Measurements from ENCODE around the gene MYO16. TPM values are rescaled to one million over a fixed set of nuclear protein-coding genes. Genes with fewer than 3 reads are reported as not detected.

MYO16 gene
- total RNA-seq, 1 donor from 2014 or later = 0.27 TPM

DNA sequence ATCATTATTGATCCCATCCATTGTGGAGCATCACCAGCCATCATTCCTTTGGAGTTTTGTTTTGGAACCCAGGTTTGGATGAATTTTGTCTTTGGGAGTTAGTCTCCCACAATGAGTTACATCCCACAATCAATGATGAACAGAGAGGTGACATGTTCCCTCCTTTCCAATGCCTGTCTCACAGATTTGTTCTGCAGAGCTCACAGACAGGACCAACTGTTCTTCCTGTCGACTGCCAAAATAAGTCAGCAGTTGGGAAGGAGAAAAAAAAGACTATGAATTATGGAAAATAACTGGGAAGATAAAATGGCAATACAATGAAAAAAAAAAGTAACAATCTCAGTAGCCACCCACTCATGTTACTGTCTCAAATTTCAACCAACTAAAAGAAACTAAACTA is 489.1 kb downstream of the MYO16 start:
- ATAC-seq (no peak), DNase-seq (ENCODE audit: low spot score) (no peak)
- intact Hi-C loops (cut with DNase I) = no loop called here

- no peak for ATAC-seq
- intact Hi-C loops (cut with DNase I) = no loop called here
- DNase-seq (ENCODE audit: low spot score) = no peak
Measured at GRCh38 chr13:109119896-109120295, 490.5 kb downstream of the MYO16 start.

DNA sequence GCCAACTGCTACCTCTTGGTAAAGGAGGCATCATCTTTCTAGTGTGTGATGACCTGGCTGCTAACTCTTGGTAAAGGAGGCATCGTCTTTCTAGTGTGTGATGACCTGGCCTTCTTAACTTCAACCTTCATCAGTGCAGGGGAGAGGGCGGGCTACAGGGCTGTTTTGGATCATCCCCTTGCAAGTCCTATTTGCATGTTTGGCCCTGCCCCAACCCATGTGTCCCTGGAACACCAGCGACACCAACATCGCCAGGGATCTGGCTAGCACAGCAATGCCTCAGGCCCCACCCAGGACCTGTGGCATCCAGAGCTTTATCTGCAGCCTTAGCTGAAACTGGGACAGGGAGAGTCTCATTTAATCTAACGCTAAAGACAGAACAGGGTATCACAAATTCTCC is 492.4 kb downstream of the MYO16 start:
- DNase-seq (ENCODE audit: low spot score) (no peak), ATAC-seq (no peak)
- intact Hi-C loops (cut with DNase I) = no loop called here

DNA sequence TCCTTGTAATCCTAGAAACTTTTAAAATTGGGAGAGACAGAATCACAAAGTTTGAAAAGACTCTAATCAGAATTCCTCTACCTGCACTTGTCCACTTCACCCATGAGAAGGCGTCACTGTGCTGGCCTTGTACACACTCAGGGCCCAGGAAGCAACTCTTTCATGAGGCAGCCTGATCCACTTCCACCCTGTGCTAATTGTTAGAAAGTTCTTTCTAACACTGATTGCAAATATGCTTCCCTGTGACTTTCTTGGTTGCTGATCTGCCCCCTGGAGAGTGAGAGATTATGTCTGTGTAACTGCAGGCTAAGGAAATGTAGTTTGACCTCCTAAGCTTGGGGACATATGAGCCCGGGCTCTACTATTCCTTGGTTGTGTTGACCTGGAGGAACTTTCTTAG is 494.6 kb downstream of the MYO16 start:
- ATAC-seq (no peak), DNase-seq (ENCODE audit: low spot score) (no peak)
- intact Hi-C loops (cut with DNase I) = no loop called here

DNA sequence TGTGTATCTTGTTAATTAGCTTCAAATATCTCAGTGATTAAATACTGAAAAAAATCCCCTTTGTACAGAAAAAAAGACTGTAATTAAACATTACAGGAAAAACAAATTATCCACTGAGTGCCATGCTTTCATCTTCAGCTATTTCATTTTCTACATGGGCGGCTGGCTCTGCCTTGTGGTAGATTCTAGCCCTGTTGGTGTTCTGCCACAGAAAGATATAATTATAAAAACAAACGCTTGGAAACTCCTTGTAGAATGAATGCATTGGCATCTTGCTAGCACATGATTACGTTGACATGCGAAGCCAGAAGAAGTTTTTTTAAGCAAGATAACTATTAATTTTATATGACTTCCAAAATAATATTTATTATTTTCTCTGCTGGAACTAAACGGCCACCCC is 496.8 kb downstream of the MYO16 start:
- ATAC-seq (no peak), DNase-seq (ENCODE audit: low spot score) (no peak)
- intact Hi-C loops (cut with DNase I) = no loop called here

DNA sequence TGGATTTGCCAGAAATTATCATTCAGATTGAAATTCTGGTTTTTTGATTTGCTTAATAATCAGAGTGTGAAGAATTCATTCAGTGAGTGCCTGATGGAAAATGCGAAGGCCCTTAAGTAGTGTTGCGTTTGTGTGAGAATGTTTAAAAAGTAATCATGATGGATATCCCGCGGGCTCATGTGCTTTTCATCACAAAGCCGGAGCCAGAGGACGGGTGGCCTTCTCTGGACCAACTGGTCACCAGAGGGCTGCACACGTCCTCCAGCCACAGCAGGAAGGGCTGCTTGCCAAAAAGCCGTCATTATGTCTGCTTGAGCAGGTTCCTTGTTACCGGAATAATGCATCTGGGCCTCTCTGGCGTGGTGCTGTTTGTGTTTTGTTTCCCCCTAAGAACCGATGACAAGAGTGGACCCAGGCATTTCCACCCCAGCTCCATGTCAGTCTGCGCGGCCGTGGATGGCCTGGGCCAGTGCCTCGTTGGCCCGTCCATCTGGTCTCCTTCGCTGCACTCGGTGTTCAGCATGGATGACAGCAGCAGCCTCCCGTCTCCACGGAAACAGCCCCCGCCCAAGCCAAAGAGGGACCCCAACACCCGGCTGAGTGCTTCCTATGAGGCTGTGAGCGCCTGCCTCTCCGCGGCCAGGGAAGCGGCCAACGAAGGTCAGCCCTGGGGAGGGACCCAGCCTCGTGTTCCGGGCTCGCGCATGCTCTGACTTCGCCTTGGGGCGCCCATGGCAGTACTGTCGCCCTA is 497.7 kb downstream of the MYO16 start:
- DNase-seq (ENCODE audit: low spot score) (no peak), ATAC-seq (no peak)
- intact Hi-C loops (cut with DNase I) = no loop called here

- intact Hi-C loops (cut with DNase I) = no loop called here
- DNase-seq (ENCODE audit: low spot score) (no peak), ATAC-seq (no peak)
Measured at GRCh38 chr13:109128121-109128520, 498.7 kb downstream of the MYO16 start.

- intact Hi-C loops (cut with DNase I) = no loop called here
- DNase-seq (ENCODE audit: low spot score) (no peak), ATAC-seq (no peak)
Measured at GRCh38 chr13:109130093-109130835, 500.9 kb downstream of the MYO16 start.

DNA sequence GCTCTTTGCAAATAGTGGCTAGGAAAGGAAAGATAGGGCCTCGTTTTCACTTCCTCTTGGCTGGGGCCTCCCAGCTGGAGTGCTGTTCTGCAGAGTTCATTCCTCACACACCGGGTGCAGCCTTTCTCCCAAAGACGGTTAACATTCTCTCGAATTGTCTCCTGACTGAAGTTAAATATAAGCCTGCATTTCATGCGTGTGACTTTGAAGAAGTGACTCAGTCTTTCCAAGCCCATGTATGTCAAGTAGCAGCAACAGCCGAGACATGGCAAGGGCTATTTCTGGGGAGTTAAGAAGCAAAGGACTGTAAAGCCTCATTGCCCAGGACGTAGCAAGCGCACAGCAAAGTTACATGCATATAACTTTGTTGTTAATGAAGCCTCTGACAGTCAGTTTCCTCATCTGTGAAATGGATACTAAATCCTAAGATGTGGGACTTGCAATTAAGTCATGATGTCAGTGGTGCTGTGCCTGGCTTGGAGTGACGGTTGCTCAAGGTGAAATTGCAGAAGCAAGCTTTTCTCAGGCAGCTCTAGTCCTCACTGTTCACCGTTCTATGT is 502.4 kb downstream of the MYO16 start:
- ATAC-seq (peak; percentile 42), DNase-seq (ENCODE audit: low spot score) (no peak)
- intact Hi-C loops (cut with DNase I) = no loop called here

- ATAC-seq (no peak), DNase-seq (ENCODE audit: low spot score) (no peak)
- intact Hi-C loops (cut with DNase I) = no loop called here
Measured at GRCh38 chr13:109135018-109135417, 505.6 kb downstream of the MYO16 start.

DNA sequence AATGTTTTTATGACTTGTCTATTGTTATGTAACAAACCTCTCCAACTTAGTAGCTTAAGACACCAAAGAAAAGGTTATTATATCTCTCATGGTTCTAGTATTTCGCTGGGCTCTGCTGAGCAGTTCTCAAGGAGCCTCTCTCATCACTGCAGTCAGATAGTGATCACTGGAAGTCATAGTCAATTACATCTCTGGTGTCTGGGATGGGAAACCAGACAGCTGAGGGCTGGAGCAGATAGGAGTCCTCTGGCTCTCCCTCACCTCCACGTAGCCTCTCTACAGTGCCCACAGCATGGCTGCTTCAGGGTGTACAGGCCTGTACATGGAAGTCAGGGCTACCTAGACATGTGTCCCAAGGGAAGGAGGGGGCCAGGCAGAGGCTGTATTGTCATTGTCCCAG is 507.5 kb downstream of the MYO16 start:
- no peak for ATAC-seq
- no peak for DNase-seq (ENCODE audit: low spot score)
- intact Hi-C loops (cut with DNase I) = no loop called here

DNA sequence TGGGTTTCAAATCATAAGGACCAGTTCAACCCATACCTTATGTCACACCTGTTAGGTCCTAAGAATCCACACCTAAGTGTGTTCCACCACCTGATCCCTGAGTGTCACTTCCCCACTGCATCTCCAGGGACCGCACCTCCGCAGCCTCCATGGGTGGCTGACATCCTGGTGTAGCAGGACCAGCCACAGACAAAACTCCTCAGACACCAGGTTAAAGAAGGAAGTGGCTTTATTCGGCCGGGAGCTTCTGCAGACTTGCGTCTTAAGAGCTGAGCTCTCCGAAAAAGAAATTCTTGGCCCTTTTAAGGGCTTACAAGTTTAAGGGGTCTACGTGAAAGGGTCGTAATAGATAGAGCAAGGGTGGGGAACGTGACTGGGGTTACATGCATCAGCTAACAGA is 509.9 kb downstream of the MYO16 start:
- DNase-seq (ENCODE audit: low spot score) (no peak), ATAC-seq (no peak)
- intact Hi-C loops (cut with DNase I) = no loop called here

GRCh38 chr13:109140054-109140453 is 510.6 kb downstream of the MYO16 start:
- no peak for ATAC-seq

DNA sequence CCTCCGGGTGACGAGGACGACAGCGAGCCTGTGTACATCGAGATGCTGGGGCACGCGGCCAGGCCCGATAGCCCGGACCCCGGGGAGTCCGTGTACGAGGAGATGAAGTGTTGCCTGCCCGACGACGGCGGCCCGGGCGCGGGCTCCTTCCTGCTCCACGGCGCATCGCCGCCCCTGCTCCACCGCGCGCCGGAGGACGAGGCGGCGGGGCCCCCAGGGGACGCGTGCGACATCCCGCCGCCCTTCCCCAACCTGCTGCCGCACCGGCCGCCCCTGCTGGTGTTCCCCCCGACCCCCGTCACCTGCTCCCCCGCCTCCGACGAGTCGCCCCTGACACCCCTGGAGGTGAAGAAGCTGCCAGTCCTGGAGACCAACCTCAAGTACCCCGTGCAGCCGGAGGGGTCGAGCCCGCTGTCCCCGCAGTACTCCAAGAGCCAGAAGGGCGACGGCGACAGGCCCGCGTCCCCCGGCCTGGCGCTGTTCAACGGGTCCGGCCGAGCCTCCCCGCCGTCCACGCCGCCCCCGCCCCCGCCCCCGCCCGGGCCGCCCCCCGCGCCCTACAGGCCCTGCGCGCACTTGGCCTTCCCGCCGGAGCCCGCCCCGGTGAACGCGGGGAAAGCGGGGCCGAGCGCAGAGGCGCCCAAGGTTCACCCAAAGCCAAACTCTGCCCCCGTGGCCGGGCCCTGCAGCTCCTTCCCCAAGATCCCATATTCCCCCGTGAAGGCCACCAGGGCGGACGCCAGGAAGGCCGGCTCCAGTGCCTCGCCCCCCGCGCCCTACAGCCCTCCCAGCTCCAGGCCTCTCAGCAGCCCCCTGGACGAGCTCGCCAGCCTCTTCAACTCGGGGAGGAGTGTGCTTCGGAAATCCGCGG is 511.3 kb downstream of the MYO16 start:
- no peak for ATAC-seq
- intact Hi-C loops (cut with DNase I) = loop anchor here (5.0 to 10.0 kb wide), 2 partner anchors 148 to 644 kb away; partner anchors contain the start of gene IRS2

More at GRCh38 chr13:109140054-109140453, 510.6 kb downstream of the MYO16 start:
- intact Hi-C loops (cut with DNase I) = loop anchor here (5.0 to 10.0 kb wide), 2 partner anchors 148 to 645 kb away; partner anchors contain the start of gene IRS2
- no peak for DNase-seq (ENCODE audit: low spot score)

GRCh38 chr13:109141706-109142105 is 512.3 kb downstream of the MYO16 start:
- DNase-seq (ENCODE audit: low spot score) (no peak), ATAC-seq (no peak)
- intact Hi-C loops (cut with DNase I) = loop anchor here (5.0 to 10.0 kb wide), 2 partner anchors 149 to 643 kb away; partner anchors contain the start of gene IRS2

More for the DNA sequence above, 511.3 kb downstream of the MYO16 start:
- DNase-seq (ENCODE audit: low spot score) = no peak

DNA sequence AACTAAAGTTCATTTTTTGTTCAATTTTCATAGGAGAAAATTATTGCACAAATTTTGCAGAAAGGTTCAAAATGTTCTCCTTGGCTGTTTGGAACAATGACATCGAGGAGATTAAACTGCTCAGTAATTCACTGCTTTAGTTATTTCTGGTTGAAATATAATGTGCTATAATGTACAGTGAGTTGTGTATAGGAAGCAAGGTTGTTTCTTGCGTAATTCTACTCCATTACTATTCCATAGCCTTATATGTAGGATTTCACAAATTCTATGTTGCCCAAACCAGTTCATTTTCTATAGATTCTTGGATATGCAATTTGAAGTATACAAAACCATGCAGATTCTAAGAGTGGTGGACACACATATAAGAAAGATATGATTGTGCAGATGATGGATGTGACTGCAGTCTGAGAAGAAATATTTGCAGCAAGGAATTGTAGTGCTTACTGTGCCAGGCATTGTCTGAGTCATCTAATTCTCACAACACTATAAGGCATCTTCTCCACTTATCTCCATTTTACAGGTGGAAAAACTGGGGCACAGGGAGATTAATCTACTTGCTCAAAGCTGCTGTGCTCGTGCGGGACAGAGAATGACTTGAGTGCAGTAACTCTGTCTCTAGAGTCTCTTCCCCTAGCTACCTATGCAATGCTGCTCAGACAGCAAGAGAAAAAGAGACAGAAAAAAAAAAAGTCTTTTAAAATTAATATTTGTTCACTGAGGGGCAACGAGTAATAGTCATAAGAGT is 515.5 kb downstream of the MYO16 start:
- intact Hi-C loops (cut with DNase I) = loop anchor here (5.0 to 10.0 kb wide), 2 partner anchors 153 to 640 kb away; partner anchors contain the start of gene IRS2
- ATAC-seq = no peak
- no peak for DNase-seq (ENCODE audit: low spot score)

DNA sequence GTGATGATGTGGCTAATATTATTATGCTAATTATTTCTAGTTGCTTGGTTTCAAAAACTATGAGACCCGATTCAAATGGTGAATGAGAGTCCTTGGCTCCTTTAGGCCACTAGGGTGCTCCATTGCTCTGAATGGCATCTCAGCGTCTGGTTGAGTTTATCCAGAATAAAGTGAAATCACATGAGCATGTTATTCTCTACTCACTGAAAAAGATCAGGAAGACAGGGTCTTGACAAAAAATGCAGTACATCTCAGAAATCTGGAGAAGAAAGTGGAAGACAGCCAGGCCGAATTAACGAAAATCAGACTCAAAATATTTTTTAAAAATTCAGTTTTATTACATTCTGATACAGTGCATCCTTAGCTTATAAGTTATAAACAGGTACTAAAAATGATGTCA is 516.2 kb downstream of the MYO16 start:
- DNase-seq (ENCODE audit: low spot score) = no peak
- intact Hi-C loops (cut with DNase I) = loop anchor here (10.0 kb wide), 1 partner anchor 639 kb away; the partner anchor contains the start of gene IRS2
- ATAC-seq = peak; percentile 88

DNA sequence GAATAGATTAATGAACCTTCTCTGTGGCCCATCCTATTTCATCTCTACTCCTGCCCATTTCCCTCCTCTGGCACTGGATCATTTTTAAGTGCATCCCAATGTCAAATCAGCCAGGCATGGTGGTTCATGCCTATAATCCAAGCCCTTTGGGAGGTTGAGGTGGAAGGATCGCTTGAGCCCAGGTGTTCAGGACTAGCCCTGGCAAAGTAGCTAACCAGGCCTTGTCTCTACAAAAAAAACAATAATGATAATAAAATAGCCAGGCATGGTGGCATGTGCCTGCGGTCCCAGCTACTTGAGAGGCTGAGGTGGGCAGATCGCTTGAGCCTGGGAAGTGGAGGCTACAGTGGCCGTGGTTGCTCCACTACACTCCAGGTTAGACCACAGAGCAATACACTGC is 517.0 kb downstream of the MYO16 start:
- no peak for ATAC-seq

More for the DNA sequence above, 517.0 kb downstream of the MYO16 start:
- no peak for DNase-seq (ENCODE audit: low spot score)
- intact Hi-C loops (cut with DNase I) = loop anchor here (10.0 kb wide), 1 partner anchor 638 kb away; the partner anchor contains the start of gene IRS2

Data from sciatic nerve (tissue), 2 donors.